ENCODE results near the gene EXOC3L2.

The EXOC3L2 gene

DNA sequence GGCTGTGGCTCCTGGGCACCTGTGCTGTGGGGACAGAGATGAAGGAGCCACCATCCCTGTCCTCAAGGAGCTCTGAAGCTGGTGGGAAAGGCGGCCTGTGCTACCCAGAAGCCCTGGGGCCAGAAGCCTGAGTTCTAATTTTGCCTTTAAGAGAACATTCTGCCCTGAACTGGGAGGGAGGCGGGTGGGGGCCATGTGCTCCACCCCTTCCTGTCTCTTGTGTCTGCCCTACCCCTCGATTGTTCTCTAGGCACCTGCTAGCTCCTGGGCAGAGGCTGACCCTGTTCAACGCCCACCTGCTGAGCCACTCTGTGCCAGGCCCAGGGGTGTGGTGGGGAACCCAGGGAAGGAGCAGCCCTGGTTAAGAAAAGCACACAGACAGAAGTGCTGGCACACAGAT is 73.0 kb downstream of the EXOC3L2 start:
- TF ChIP-seq, protein P1, sequence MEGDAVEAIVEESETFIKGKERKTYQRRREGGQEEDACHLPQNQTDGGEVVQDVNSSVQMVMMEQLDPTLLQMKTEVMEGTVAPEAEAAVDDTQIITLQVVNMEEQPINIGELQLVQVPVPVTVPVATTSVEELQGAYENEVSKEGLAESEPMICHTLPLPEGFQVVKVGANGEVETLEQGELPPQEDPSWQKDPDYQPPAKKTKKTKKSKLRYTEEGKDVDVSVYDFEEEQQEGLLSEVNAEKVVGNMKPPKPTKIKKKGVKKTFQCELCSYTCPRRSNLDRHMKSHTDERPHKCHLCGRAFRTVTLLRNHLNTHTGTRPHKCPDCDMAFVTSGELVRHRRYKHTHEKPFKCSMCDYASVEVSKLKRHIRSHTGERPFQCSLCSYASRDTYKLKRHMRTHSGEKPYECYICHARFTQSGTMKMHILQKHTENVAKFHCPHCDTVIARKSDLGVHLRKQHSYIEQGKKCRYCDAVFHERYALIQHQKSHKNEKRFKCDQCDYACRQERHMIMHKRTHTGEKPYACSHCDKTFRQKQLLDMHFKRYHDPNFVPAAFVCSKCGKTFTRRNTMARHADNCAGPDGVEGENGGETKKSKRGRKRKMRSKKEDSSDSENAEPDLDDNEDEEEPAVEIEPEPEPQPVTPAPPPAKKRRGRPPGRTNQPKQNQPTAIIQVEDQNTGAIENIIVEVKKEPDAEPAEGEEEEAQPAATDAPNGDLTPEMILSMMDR (IDR thresholded peaks at IDR 0.05; ENCODE audit: low read depth, low read length), result no peak
- H3K4me3 ChIP-seq (ENCODE audit: low read depth, low read length), result no peak overlapping the region

GRCh38 chr19:45171211-45171623 is 74.0 kb downstream of the EXOC3L2 start:
- TF ChIP-seq, protein P1 (IDR thresholded peaks at IDR 0.05; ENCODE audit: low read depth, low read length), result no peak
- no peak overlapping the region for H3K4me3 ChIP-seq (ENCODE audit: low read depth, low read length)

GRCh38 chr19:45170146-45171106 is 74.8 kb downstream of the EXOC3L2 start:
- no peak overlapping the region for H3K4me3 ChIP-seq (ENCODE audit: low read depth, low read length)
- TF ChIP-seq, protein P1 (IDR thresholded peaks at IDR 0.05; ENCODE audit: low read depth, low read length), result no peak

GRCh38 chr19:45169602-45170001 is 75.6 kb downstream of the EXOC3L2 start:
- TF ChIP-seq, protein P1 (IDR thresholded peaks at IDR 0.05; ENCODE audit: low read depth, low read length), result no peak
- H3K4me3 ChIP-seq (ENCODE audit: low read depth, low read length), result no peak overlapping the region

DNA sequence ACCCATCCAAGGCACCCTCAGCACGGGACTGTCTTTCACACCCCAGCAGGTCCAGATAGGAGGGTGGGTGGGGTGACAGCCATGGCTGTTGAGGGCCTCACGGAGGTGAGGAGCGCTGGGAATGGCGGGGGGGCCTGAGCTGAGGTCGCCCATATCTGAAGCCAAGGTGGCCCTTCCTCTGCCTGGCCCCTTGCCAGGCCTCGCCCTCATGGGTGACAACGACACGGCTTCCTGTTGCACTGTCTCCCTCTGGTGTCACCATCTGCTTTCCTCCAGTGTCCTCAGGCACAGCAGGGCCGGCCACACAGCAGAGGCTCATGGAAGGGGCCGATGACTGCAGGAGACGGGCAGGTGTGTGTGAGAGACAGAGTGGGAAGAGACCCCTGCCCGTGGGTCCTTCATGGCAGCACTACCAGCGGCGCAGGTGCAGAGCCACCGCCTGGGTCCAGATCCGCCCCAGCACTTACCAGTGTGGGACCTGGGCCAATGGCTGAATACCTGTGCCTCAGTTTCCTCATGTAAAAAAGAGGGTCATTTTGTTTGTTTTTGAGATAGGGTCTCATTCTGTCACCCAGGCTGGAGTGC is 76.3 kb downstream of the EXOC3L2 start:
- no peak overlapping the region for H3K4me3 ChIP-seq (ENCODE audit: low read depth, low read length)
- TF ChIP-seq, protein P1 (IDR thresholded peaks at IDR 0.05; ENCODE audit: low read depth, low read length), result no peak

GRCh38 chr19:45166723-45167252 is 78.4 kb downstream of the EXOC3L2 start:
- H3K4me3 ChIP-seq (ENCODE audit: low read depth, low read length), result no peak overlapping the region
- TF ChIP-seq, protein P1 (IDR thresholded peaks at IDR 0.05; ENCODE audit: low read depth, low read length), result no peak

Data from WI38 (cell line).